ENCODE data around the gene CFAP47. TPM values are rescaled to one million over a fixed set of nuclear protein-coding genes. Genes with fewer than 3 reads are reported as not detected.

CFAP47 gene
- total and polyA plus RNA-seq, 2 of the 8 experiments (the other 6 are each of a cell fraction or from before 2014, with no cell fraction given): 0.04 TPM; not detected in 1

DNA sequence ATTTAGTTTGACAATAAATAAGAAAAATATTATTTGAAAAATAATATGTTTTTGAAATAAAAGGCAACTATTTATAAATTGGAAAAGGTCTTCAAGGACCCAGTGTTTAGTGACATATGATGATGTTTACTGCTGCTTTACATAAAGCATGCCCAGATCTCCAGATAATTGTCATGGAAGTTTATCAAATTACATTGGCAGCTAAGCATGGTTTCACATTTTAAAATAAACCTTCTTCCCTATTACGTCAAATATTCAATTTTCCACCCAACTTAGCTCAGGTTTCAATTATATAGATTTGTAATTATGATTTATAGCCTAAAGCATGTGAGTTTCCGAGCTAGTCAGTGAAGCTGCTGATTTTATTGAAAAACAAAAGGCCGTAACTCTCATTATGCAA, 417.2 kb downstream of the CFAP47 start (continued):
- TF ChIP-seq, protein P1, sequence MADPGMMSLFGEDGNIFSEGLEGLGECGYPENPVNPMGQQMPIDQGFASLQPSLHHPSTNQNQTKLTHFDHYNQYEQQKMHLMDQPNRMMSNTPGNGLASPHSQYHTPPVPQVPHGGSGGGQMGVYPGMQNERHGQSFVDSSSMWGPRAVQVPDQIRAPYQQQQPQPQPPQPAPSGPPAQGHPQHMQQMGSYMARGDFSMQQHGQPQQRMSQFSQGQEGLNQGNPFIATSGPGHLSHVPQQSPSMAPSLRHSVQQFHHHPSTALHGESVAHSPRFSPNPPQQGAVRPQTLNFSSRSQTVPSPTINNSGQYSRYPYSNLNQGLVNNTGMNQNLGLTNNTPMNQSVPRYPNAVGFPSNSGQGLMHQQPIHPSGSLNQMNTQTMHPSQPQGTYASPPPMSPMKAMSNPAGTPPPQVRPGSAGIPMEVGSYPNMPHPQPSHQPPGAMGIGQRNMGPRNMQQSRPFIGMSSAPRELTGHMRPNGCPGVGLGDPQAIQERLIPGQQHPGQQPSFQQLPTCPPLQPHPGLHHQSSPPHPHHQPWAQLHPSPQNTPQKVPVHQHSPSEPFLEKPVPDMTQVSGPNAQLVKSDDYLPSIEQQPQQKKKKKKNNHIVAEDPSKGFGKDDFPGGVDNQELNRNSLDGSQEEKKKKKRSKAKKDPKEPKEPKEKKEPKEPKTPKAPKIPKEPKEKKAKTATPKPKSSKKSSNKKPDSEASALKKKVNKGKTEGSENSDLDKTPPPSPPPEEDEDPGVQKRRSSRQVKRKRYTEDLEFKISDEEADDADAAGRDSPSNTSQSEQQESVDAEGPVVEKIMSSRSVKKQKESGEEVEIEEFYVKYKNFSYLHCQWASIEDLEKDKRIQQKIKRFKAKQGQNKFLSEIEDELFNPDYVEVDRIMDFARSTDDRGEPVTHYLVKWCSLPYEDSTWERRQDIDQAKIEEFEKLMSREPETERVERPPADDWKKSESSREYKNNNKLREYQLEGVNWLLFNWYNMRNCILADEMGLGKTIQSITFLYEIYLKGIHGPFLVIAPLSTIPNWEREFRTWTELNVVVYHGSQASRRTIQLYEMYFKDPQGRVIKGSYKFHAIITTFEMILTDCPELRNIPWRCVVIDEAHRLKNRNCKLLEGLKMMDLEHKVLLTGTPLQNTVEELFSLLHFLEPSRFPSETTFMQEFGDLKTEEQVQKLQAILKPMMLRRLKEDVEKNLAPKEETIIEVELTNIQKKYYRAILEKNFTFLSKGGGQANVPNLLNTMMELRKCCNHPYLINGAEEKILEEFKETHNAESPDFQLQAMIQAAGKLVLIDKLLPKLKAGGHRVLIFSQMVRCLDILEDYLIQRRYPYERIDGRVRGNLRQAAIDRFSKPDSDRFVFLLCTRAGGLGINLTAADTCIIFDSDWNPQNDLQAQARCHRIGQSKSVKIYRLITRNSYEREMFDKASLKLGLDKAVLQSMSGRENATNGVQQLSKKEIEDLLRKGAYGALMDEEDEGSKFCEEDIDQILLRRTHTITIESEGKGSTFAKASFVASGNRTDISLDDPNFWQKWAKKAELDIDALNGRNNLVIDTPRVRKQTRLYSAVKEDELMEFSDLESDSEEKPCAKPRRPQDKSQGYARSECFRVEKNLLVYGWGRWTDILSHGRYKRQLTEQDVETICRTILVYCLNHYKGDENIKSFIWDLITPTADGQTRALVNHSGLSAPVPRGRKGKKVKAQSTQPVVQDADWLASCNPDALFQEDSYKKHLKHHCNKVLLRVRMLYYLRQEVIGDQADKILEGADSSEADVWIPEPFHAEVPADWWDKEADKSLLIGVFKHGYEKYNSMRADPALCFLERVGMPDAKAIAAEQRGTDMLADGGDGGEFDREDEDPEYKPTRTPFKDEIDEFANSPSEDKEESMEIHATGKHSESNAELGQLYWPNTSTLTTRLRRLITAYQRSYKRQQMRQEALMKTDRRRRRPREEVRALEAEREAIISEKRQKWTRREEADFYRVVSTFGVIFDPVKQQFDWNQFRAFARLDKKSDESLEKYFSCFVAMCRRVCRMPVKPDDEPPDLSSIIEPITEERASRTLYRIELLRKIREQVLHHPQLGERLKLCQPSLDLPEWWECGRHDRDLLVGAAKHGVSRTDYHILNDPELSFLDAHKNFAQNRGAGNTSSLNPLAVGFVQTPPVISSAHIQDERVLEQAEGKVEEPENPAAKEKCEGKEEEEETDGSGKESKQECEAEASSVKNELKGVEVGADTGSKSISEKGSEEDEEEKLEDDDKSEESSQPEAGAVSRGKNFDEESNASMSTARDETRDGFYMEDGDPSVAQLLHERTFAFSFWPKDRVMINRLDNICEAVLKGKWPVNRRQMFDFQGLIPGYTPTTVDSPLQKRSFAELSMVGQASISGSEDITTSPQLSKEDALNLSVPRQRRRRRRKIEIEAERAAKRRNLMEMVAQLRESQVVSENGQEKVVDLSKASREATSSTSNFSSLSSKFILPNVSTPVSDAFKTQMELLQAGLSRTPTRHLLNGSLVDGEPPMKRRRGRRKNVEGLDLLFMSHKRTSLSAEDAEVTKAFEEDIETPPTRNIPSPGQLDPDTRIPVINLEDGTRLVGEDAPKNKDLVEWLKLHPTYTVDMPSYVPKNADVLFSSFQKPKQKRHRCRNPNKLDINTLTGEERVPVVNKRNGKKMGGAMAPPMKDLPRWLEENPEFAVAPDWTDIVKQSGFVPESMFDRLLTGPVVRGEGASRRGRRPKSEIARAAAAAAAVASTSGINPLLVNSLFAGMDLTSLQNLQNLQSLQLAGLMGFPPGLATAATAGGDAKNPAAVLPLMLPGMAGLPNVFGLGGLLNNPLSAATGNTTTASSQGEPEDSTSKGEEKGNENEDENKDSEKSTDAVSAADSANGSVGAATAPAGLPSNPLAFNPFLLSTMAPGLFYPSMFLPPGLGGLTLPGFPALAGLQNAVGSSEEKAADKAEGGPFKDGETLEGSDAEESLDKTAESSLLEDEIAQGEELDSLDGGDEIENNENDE (IDR thresholded peaks at IDR 0.05; ENCODE audit: insufficient replicate concordance, low read length): no peak
- TF ChIP-seq CHD1 (IDR thresholded peaks at IDR 0.05; ENCODE audit: low read depth, low read length) (no peak), MAX (IDR thresholded peaks at IDR 0.05) (no peak), TAF1 (IDR thresholded peaks at IDR 0.05; ENCODE audit: low read depth, low read length) (no peak)

All from H1 (cell line).